ENCODE data around the gene UBE2K. TPM values are rescaled to one million over a fixed set of nuclear protein-coding genes. Genes with fewer than 3 reads are reported as not detected.
"Not testable (repeated sequence)": the region's sequence is repeated elsewhere in the genome, so short reads cannot be mapped to it uniquely, and the experiment has no call there.

Gene UBE2K
- total and polyA plus RNA-seq, 10 of the 15 experiments (the other 5 are each of a cell fraction or from before 2014, with no cell fraction given) = 17.0 to 141 (median 75.5) TPM

- H3K79me2 ChIP-seq (ENCODE audit: control insufficient read depth, insufficient read depth, low read length) = peaks cover 61% of the 10 kb centered on the region
- ChIA-PET CTCF (interaction anchor here (0.6 to 1.7 kb wide), 6 partner anchors 16 to 252 kb away, joined by 3 to 6 read pairs (median 4); no protein-coding TSS in a partner anchor), SMC1A (ENCODE audit: uncharacterized antibody, unreplicated experiment) (interaction anchor here (0.5 to 1.7 kb wide), 9 partner anchors 10 to 264 kb away, joined by 3 to 6 read pairs (median 3); no protein-coding TSS in a partner anchor), RAD21 (ENCODE audit: unreplicated experiment) (interaction anchor here (0.6 to 1.7 kb wide), 8 partner anchors 9 to 952 kb away, joined by 3 to 6 read pairs (median 3); no protein-coding TSS in a partner anchor), POLR2A (interaction anchor here (0.5 to 1.0 kb wide), 7 partner anchors 30 to 181 kb away, joined by 3 to 7 read pairs (median 4); no protein-coding TSS in a partner anchor)
- in situ Hi-C loops (cut with MboI) = no loop called here
- no peak for DNase-seq (ENCODE audit: low read depth, low spot score)
- 98% methylated on average over 3 of the region's 3 CpGs for WGBS (ENCODE audit: insufficient coverage, insufficient replicate concordance, low lambda C conversion rate, missing lambda C conversion rate)
- no peak for FAIRE-seq
- ATAC-seq = peak; percentile 70
- H3K27me3 ChIP-seq (replicated peaks in 1 of 2; ENCODE audit: control insufficient read depth in 2 of 2, insufficient read depth in 2 of 2, low read length in 1 of 2) = no peaks in the 10 kb centered on the region
- H3K9me3 ChIP-seq (replicated peaks; ENCODE audit: control insufficient read depth, insufficient read depth, low read length) = no peaks in the 10 kb centered on the region
- no peak overlapping the region for H3K4me2 ChIP-seq (ENCODE audit: control insufficient read depth, insufficient read depth)
- H3K4me1 ChIP-seq (ENCODE audit: control insufficient read depth, insufficient read depth, low read length) = no peaks in the 10 kb centered on the region
- BruUV-seq (replicated peaks) = no TSS peak
- H3K36me3 ChIP-seq (ENCODE audit: control insufficient read depth in 2 of 2, insufficient read depth in 2 of 2, low read length in 1 of 2) = no peaks in the 10 kb centered on the region; a peak in 1 of 4 replicates
- H3K9ac ChIP-seq (ENCODE audit: control insufficient read depth, insufficient read depth, low read length) = no peak overlapping the region
- H3K27ac ChIP-seq (ENCODE audit: control insufficient read depth, insufficient read depth) = peak overlapping the region; percentile 21; the same call in 1 of the 2 replicates
- no peak overlapping the region for H2AFZ ChIP-seq (ENCODE audit: control insufficient read depth, low read depth, low read length)
- H4K20me1 ChIP-seq (ENCODE audit: control insufficient read depth, insufficient read depth) = no peaks in the 10 kb centered on the region
- no peak overlapping the region for H3K4me3 ChIP-seq
- intact Hi-C loops (cut with micrococcal nuclease; ENCODE audit: unreplicated experiment) = no loop called here
- TF ChIP-seq JUNB (IDR thresholded peaks at IDR 0.05) (peak; percentile 13; the same call in 1 of the 2 replicates), ZBTB4 (CRISPR knock-in tag; IDR thresholded peaks at IDR 0.05) (no peak), HDAC6 (IDR thresholded peaks at IDR 0.05; ENCODE audit: unreplicated experiment) (no peak)
Measured at GRCh38 chr4:39732728-39733127, 34.8 kb downstream of the UBE2K start.

GRCh38 chr4:39739591-39739990 is 41.7 kb downstream of the UBE2K start:
- BruUV-seq (replicated peaks); ATAC-seq; FAIRE-seq; POLR2A ChIA-PET; H3K9me3 ChIP-seq (replicated peaks; ENCODE audit: control insufficient read depth, insufficient read depth, low read length); RAD21 ChIA-PET (ENCODE audit: unreplicated experiment); H3K4me1 ChIP-seq (ENCODE audit: control insufficient read depth, insufficient read depth, low read length); in situ Hi-C loops (cut with MboI); H4K20me1 ChIP-seq (ENCODE audit: control insufficient read depth, insufficient read depth); H3K4me2 ChIP-seq (ENCODE audit: control insufficient read depth, insufficient read depth); CTCF ChIA-PET; H3K36me3 ChIP-seq (ENCODE audit: control insufficient read depth in 2 of 2, insufficient read depth in 2 of 2, low read length in 1 of 2); H3K27me3 ChIP-seq (replicated peaks in 1 of 2; ENCODE audit: control insufficient read depth in 2 of 2, insufficient read depth in 2 of 2, low read length in 1 of 2); H3K9ac ChIP-seq (ENCODE audit: control insufficient read depth, insufficient read depth, low read length); H2AFZ ChIP-seq (ENCODE audit: control insufficient read depth, low read depth, low read length); intact Hi-C loops (cut with micrococcal nuclease; ENCODE audit: unreplicated experiment); H3K27ac ChIP-seq (ENCODE audit: control insufficient read depth, insufficient read depth); H3K4me3 ChIP-seq; DNase-seq (ENCODE audit: low read depth, low spot score): not testable (repeated sequence)
- SMC1A ChIA-PET (ENCODE audit: uncharacterized antibody, unreplicated experiment) = interaction anchor here (0.8 kb wide), 1 partner anchor 17 kb away, joined by 3 read pairs; no protein-coding TSS in a partner anchor
- H3K79me2 ChIP-seq (ENCODE audit: control insufficient read depth, insufficient read depth, low read length) = peaks cover 13% of the 10 kb centered on the region
- 96% methylated on average over 10 of the region's 10 CpGs for WGBS (ENCODE audit: insufficient coverage, insufficient replicate concordance, low lambda C conversion rate, missing lambda C conversion rate)
